Measurements from ENCODE around the gene ASMT.

DNA sequence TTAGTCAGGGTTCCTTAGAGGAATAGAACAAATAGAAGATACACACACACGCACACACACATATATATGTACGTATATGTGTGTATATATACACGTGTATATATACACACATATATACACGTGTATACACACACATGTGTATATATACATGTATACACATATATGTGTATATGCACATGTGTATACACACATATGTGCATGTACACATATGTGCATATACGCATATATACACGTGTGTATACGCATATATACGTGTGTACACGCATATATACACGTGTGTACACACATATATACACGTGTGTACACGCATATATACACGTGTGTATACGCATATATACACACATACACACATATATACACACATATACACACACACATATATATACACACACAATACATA is 41.5 kb downstream of the ASMT start:
- no peak for TF ChIP-seq POLR2A (IDR thresholded peaks at IDR 0.05)
- TF ChIP-seq EP300 (IDR thresholded peaks at IDR 0.05): no peak
- TF ChIP-seq, protein P1, sequence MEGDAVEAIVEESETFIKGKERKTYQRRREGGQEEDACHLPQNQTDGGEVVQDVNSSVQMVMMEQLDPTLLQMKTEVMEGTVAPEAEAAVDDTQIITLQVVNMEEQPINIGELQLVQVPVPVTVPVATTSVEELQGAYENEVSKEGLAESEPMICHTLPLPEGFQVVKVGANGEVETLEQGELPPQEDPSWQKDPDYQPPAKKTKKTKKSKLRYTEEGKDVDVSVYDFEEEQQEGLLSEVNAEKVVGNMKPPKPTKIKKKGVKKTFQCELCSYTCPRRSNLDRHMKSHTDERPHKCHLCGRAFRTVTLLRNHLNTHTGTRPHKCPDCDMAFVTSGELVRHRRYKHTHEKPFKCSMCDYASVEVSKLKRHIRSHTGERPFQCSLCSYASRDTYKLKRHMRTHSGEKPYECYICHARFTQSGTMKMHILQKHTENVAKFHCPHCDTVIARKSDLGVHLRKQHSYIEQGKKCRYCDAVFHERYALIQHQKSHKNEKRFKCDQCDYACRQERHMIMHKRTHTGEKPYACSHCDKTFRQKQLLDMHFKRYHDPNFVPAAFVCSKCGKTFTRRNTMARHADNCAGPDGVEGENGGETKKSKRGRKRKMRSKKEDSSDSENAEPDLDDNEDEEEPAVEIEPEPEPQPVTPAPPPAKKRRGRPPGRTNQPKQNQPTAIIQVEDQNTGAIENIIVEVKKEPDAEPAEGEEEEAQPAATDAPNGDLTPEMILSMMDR (IDR thresholded peaks at IDR 0.05): no peak
- no peak for TF ChIP-seq POLR2AphosphoS5 (IDR thresholded peaks at IDR 0.05)
